ENCODE results near the gene PRKG1.
"Not testable (repeated sequence)": the region's sequence is repeated elsewhere in the genome, so short reads cannot be mapped to it uniquely, and the experiment has no call there.

Gene PRKG1

GRCh38 chr10:51270936-51271530, 196.7 kb downstream of the PRKG1 start:
- DNase-seq (ENCODE audit: low read depth, low spot score), result no peak

- DNase-seq (ENCODE audit: low read depth, low spot score), result not testable (repeated sequence)
These were observed 197.8 kb downstream of the PRKG1 start for GRCh38 chr10:51272099-51272498.

GRCh38 chr10:51272555-51272954, 198.3 kb downstream of the PRKG1 start:
- DNase-seq (ENCODE audit: low read depth, low spot score), result no peak

- no peak for DNase-seq (ENCODE audit: low read depth, low spot score)
These were observed 199.3 kb downstream of the PRKG1 start for GRCh38 chr10:51273574-51273973.

GRCh38 chr10:51276097-51276496, 201.8 kb downstream of the PRKG1 start:
- not testable (repeated sequence) for DNase-seq (ENCODE audit: low read depth, low spot score)

GRCh38 chr10:51281387-51281786, 207.1 kb downstream of the PRKG1 start:
- DNase-seq (ENCODE audit: low read depth, low spot score), result not testable (repeated sequence)

- no peak for DNase-seq (ENCODE audit: low read depth, low spot score)
These were observed 211.3 kb downstream of the PRKG1 start for GRCh38 chr10:51285601-51286000.

GRCh38 chr10:51288511-51288910, 214.2 kb downstream of the PRKG1 start:
- no peak for DNase-seq (ENCODE audit: low read depth, low spot score)

GRCh38 chr10:51289519-51289918, 215.2 kb downstream of the PRKG1 start:
- no peak for DNase-seq (ENCODE audit: low read depth, low spot score)

GRCh38 chr10:51291961-51292360, 217.7 kb downstream of the PRKG1 start:
- no peak for DNase-seq (ENCODE audit: low read depth, low spot score)

- DNase-seq (ENCODE audit: low read depth, low spot score), result no peak
These were observed 223.2 kb downstream of the PRKG1 start for GRCh38 chr10:51297438-51297837.

GRCh38 chr10:51300617-51301304, 226.5 kb downstream of the PRKG1 start:
- no peak for DNase-seq (ENCODE audit: low read depth, low spot score)

- no peak for DNase-seq (ENCODE audit: low read depth, low spot score)
These were observed 227.4 kb downstream of the PRKG1 start for GRCh38 chr10:51301644-51302043.

GRCh38 chr10:51302316-51302715, 228.0 kb downstream of the PRKG1 start:
- DNase-seq (ENCODE audit: low read depth, low spot score), result no peak

GRCh38 chr10:51308116-51308515, 233.8 kb downstream of the PRKG1 start:
- no peak for DNase-seq (ENCODE audit: low read depth, low spot score)

- no peak for DNase-seq (ENCODE audit: low read depth, low spot score)
These were observed 236.9 kb downstream of the PRKG1 start for GRCh38 chr10:51311228-51311627.

- no peak for DNase-seq (ENCODE audit: low read depth, low spot score)
These were observed 238.5 kb downstream of the PRKG1 start for GRCh38 chr10:51312817-51313216.

GRCh38 chr10:51313251-51313650, 239.0 kb downstream of the PRKG1 start:
- no peak for DNase-seq (ENCODE audit: low read depth, low spot score)

- DNase-seq (ENCODE audit: low read depth, low spot score), result no peak
These were observed 239.6 kb downstream of the PRKG1 start for GRCh38 chr10:51313773-51314478.

- DNase-seq (ENCODE audit: low read depth, low spot score), result no peak
These were observed 240.2 kb downstream of the PRKG1 start for GRCh38 chr10:51314481-51314880.

- no peak for DNase-seq (ENCODE audit: low read depth, low spot score)
These were observed 244.3 kb downstream of the PRKG1 start for GRCh38 chr10:51318399-51319172.

GRCh38 chr10:51319173-51319435, 244.8 kb downstream of the PRKG1 start:
- DNase-seq (ENCODE audit: low read depth, low spot score), result no peak
